Fibroblast of pulmonary artery (primary cell): ENCODE results near the gene SIDT2.

Experiments used
- DNase-seq: peaks from one replicate; pipeline ENCODE4 v3.0.0-alpha.2; 2010; ENCODE audit warnings: low read depth
- H3K4me3 ChIP-seq: replicated peaks from 2 replicates; pipeline ENCODE4 v1.5.1; 2011; ENCODE audit warnings: low read depth, mild to moderate bottlenecking, control low read depth, low read length, moderate library complexity
- TF ChIP-seq, protein P1 (sequence below): IDR thresholded peaks from 2 replicates; pipeline ENCODE4 v1.5.1; 2011; ENCODE audit warnings: mild to moderate bottlenecking, control low read depth, low read length, inconsistent platforms; ENCODE audit errors: missing control alignments

SIDT2 gene

DNA sequence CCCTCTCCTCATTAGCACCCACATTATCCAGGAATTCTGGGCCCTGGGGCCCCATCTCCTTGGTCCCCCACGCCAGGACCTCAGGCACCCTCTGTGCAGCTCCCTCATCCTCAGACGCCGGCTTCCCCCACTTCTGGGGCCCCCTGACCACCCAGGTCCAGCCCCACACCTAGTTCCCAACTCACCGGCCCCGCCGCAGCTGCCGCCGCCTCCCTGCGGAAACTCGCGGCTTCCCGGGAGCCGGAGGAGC is 53.2 kb downstream of the SIDT2 start, which contains the start of gene PCSK7:
Gene PCSK7 (minus strand): TSS at position 232 of the 250 bp plus-strand sequence. CDS start 2,229 bp downstream, outside the sequence.
- DNase-seq = no peak
- H3K4me3 ChIP-seq = peak within 1 kb of the TSS; percentile 98
- TF ChIP-seq, protein P1, sequence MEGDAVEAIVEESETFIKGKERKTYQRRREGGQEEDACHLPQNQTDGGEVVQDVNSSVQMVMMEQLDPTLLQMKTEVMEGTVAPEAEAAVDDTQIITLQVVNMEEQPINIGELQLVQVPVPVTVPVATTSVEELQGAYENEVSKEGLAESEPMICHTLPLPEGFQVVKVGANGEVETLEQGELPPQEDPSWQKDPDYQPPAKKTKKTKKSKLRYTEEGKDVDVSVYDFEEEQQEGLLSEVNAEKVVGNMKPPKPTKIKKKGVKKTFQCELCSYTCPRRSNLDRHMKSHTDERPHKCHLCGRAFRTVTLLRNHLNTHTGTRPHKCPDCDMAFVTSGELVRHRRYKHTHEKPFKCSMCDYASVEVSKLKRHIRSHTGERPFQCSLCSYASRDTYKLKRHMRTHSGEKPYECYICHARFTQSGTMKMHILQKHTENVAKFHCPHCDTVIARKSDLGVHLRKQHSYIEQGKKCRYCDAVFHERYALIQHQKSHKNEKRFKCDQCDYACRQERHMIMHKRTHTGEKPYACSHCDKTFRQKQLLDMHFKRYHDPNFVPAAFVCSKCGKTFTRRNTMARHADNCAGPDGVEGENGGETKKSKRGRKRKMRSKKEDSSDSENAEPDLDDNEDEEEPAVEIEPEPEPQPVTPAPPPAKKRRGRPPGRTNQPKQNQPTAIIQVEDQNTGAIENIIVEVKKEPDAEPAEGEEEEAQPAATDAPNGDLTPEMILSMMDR = no peak

DNA sequence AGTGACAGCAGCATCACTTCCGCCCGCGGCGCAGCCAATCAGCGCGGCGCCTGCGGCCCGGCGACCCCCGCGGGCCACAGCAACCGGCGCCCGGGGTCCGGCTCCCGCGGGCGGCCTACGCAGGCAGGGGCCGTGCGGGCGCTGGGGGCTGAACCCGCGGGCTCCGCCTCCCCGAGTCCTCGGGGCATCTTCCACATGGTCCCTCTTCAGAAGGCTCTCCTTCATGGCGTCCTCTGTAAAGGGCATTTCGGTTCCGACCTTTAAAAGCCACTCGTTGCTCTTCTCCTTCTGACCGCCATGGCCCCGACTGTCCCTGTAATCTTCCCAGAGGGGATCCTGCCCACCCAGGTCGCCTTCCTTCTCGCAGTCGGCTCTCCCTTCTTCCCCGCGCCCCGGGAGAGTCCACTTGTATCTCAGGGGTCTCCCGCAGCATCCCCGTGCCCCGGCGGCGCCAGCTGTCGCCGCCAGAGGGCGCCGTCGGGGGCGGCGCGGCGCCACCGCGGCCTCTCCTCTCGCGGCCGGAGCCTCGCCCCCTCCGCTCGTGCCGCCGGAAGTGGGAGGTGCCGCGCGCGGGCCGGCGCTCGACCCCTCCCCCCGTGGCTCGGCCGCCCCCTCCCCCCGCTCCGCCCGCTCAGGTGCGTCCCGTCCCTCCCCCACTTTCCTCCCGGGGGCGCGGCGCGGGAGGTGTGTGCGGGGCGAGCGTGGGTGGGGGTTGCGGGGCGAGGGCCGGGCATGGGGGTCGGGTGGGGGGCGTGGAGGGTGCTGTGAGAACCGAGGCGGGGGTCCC is 53.7 kb downstream of the SIDT2 start, which contains the start of gene RNF214:
Gene RNF214 (plus strand): TSS at position 580 of the 787 bp plus-strand sequence. CDS start 1,602 bp downstream, outside the sequence.
- DNase-seq = peak; percentile 71
- H3K4me3 ChIP-seq = peak within 1 kb of the TSS; percentile 98
- TF ChIP-seq, protein P1 = peak; percentile 36

DNA sequence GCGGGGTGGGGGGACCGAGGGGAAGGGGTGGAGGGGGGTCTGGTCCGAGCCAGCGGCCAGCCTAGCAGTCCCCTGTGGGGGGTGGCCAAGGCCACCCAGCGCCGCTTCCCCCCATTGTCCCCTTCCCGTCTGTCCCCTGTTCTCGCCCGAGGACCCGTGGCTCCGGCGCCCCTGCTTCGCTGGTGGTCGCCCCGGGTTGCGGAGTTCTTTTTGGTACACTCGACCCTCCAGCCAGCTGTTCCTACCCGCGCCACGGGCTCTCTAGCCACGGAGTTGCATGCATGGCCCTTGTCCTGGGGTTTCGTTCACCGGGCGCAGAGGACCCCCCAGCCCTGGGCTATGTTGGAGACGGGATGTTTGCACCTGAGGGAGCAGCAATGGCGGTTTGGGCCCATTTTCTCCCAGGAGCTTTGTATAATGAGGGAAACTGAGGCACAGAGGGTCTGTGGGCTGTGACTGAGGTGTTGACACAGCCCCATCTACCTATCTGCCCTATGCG is 54.4 kb downstream of the SIDT2 start:
- no peak for DNase-seq
- TF ChIP-seq, protein P1 = no peak
- H3K4me3 ChIP-seq = peak overlapping the region; percentile 98

DNA sequence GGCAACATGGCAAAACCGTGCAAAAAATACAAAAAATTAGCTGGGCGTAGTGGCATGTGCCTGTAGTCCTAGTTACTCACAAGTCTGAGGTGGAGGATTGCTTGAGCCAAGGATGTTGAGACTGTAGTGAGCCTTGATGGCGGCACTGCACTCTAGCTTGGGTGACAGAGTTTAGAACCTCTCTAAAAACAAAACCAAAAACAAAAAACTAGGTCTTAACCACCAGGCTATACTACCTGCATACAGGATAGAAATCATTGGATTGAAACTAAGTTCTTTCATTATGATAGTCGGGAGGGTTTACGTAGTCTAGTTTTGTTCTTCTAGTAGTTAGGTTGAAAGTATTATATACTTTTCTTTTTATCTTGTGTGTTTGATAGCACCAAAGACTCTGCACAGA is 59.7 kb downstream of the SIDT2 start:
- TF ChIP-seq, protein P1 = no peak
- no peak overlapping the region for H3K4me3 ChIP-seq
- DNase-seq = no peak

DNA sequence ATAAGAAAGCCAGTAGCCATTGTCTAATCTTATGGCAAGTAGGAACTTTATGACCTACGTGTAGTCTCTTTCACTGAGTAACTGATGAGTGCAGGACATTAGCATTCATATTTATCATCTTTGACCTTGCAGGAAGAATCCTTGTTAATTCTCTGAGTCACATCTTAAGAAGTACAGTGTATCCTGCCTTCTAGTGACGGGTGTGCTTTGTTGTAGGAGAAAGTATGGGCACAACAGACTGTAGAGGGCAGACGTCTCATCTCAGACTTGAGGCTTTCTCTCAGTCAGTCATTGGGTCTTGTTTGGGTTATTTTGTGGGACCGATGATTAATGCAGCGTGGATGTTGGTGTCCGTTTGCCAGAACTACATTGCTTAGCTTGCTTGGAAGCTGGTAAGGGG is 60.8 kb downstream of the SIDT2 start:
- TF ChIP-seq, protein P1 = peak; percentile 74
- no peak overlapping the region for H3K4me3 ChIP-seq
- peak; percentile 92 for DNase-seq
